T-helper 1 cell (primary cell): ENCODE measurements around the gene SEZ6.

Experiments used
- DNase-seq, 5 donors: peaks; one replicate each; pipeline ENCODE4 v3.0.0-alpha.2; 2012 to 2020

The SEZ6 gene

GRCh38 chr17:28974451-28974850, 31.4 kb downstream of the SEZ6 start:
- DNase-seq: no peak

- DNase-seq: no peak
These were observed 32.4 kb downstream of the SEZ6 start for GRCh38 chr17:28973425-28973824.

DNA sequence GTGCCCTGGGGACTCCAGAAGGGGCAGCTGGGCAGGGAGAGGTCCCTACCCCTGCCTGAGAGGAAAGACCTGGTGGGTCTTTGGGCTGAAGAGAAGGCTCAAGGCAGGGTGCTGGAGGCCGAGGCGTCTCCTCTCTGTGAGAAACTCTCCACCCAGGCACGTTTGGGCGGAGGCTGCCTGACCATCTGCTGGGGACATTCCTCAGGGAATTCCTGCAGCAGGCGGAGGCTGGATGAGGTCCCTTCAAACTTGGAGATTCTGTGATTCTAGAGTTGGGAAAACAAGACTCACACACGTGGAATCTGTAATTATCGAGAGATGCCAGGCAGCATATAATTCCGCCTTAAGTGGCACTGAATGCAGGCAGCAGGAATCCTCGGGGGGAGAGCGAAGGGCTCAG, 33.4 kb downstream of the SEZ6 start:
- DNase-seq: no peak

DNA sequence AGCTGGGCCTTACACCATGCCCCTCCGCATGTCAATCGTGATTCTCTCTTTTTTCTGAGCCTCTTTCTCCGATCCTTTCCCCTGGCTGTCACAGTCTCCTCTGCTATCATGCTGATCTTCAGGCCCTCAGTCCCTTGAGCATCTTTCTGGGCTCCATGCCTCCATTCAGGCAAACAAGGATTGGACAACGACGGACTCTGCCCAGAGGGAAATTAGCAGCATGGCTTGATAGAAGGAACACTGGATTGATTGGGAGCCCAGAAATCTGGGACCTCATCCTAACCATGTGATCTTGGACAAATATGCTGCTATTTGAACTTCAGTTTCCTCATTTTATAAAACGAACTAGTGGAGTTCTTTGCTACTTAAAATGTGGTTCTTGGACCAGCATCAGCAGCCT, 35.0 kb downstream of the SEZ6 start:
- DNase-seq: no peak

- DNase-seq: no peak
These were observed 36.0 kb downstream of the SEZ6 start for GRCh38 chr17:28969706-28970393.

DNA sequence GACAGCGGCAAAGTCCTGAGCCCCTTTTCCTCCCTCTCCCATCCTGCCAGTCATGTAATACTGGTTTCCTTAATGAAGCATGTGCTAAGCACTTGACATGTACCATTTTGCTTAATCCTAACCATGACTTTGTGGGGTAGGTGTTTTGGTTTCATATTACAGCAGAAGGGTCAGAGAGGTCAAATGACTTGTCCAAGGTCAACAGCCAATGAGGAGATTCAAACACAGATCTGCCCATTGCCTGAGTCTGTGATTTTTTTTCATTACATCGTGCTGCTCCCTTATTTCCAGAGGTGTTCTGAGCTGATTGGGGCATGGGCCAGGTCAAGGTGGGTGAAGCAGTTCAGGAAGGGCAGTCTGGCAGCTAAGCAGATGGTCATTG, 36.9 kb downstream of the SEZ6 start:
- DNase-seq: no peak

DNA sequence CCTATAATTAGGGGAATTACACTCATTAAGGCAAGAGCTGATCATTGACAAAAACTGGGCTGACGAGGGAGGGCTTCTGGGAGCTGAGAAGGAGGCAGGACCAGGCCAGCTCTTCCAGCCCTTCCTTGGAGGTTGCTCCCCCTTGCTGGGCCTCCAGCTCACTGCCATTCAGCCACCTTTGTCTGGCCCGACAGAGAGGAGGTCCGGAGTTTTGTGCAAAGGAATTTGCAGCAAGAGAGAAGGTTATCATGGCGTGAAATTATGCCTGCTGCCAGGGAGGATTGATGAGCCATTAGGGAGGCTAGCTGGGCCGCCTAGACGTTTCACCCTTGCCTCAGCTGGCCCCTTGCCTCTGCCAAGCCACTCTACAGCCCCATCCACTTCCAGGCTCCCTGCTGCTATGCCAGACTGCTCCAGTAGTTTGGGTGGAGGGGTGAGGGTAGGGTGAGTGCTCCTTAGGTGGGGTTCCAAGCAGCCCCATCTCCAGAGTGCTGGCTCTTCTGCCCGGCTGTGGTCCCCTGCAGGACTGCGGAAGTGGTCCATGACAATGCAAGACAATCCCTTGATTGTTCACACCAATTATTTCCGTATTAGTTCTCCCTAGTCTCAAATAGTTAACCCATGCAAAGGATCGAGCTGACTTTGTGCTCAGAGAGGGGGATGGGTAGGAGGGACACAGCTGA, 37.5 kb downstream of the SEZ6 start:
- DNase-seq: no peak

GRCh38 chr17:28967221-28968135, 38.4 kb downstream of the SEZ6 start:
- no peak for DNase-seq

- DNase-seq: no peak
These were observed 42.0 kb downstream of the SEZ6 start for GRCh38 chr17:28963841-28964240.

DNA sequence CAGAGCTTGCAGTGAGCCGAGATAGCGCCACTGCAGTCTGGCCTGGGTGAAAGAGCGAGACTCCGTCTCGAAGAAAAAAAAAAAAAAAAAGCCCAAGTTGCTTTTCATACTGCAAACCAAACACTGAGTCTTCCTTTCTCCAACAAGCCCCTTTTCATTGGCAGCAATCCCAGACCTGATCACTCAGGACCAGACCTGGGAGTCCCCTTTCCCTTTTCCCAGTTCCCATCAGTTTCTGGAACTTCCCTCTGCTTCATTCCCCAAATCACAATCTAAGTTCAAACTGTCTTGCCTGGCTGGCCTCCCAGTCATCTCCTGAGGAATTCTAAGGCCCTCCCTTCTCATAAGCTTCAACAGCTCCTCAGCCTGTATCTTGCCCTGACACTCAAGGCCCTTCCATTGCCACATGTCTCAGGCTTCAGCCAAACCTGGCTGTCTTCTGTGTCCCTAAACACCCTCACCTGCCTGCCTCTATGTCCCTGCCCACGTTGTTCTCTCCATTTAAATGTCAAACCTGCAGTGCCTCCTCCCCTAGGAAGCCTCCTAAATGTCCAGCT, 42.7 kb downstream of the SEZ6 start:
- no peak for DNase-seq

GRCh38 chr17:28961391-28961790, 44.4 kb downstream of the SEZ6 start:
- no peak for DNase-seq

GRCh38 chr17:28960256-28961061, 45.4 kb downstream of the SEZ6 start:
- DNase-seq: no peak

DNA sequence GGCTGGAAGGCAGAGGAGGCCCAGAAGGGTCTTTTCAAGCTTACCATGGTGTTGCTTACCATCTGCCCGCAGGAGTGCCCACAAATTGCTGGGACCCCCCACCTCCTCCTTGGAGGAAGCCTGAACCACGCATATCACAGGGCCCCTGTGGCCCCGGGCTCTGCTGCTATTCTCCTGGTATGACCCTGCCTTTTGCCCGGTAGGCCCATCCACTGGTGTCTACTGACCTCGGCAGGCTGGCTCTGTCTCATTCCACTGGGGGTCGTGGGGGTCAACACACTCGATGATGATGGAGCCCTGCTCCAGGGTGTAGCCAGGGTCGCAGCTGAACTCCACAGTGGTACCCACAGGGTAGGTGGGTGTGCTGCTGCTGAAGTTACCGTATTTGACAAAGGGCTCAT, 46.4 kb downstream of the SEZ6 start:
- no peak for DNase-seq

- DNase-seq: no peak
These were observed 46.9 kb downstream of the SEZ6 start for GRCh38 chr17:28958820-28959455.

GRCh38 chr17:28957992-28958355, 47.9 kb downstream of the SEZ6 start:
- no peak for DNase-seq

DNA sequence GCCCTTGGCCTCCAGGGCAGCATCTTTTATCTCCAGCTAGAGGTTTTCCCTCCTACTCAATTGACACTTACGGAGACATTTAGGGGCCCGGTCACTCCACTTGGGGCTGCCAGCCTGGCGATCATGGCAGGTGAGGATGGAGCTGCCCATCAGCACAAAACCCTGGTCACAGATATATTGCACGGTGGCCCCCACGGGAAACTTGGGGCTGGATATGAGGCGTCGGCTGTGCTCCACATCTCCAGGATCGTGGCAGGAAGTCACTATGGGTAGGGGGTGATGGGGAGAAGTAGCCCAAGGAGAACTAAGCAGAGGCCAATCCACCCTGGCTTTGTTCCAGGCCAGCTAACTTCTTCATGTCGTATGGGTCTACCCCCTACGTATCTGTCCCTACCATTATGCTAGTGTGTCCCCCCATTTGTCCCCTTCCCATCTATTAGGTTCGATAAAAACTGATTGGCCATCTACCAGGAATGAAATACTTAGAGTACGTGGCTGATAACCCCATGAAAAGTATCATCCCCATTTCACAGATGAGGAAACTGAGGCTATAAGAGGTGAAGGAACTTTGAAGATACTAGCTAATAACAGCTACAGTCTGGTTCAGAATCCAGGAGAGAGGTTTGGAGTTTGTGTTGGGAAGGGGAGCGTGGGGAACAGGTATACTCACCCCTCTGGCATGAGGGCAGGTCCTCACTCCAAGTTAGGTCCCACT, 48.4 kb downstream of the SEZ6 start:
- no peak for DNase-seq

GRCh38 chr17:28956861-28957260, 49.0 kb downstream of the SEZ6 start:
- no peak for DNase-seq

DNA sequence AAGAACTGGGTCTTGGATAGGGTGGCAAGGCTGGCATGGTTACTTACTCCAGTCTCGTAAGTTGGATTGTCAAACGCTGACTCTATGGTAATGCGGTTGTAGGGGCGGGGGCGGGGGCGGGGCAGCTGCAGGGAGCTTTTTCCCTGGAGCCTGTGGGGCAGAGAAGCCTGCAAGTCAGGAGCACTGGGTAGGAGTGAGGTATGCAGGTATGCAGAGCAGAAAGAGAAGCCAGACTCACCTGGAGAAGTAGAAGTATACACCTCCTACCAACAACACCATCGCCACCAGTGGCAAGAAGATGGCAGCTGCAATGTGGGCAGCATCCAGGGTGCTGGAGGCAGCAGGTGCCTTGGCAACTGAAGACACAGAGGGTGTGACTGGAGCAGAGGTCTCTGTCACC, 49.7 kb downstream of the SEZ6 start:
- DNase-seq: no peak

- no peak for DNase-seq
These were observed 50.4 kb downstream of the SEZ6 start for GRCh38 chr17:28955408-28955807.

GRCh38 chr17:28954886-28955285, 50.9 kb downstream of the SEZ6 start:
- no peak for DNase-seq

DNA sequence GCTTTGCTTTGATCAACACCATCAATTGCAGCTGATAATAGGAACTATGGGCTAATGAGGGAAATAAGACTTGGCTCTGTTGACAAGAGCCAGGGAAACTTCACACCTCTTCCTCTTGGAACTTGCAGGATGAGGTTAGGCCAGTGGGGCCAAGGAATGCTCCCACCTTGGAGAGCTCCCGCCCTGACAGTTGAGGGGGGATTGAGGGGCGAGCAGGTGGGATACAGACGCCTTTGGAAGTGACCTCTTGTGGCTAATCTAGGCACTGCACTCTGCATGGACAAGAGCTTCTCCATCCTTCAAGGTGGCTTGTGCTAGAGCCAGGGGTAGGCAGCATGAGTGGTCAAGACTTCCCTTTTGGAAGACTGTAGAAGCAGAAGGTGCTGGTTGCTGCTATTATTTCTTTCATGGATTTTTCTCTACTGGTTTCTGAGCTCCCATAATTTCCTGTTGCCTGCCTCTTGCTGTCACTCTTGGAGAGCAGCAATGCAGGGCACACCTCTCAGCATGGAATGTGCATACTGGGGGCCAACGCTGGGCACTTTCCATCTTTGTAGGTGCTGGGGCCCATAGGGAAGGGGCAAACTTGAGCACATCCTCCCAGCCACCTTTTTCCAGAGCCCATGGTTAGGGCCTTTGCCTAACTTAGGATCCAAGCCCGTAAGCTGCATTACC, 52.3 kb downstream of the SEZ6 start:
- peak in 3 of 5 donors; percentile 13 to 41 (median 37) for DNase-seq
